Measurements from ENCODE around the gene TET3.
"Not testable (repeated sequence)": the region's sequence is repeated elsewhere in the genome, so short reads cannot be mapped to it uniquely, and the experiment has no call there.

TET3 gene

DNA sequence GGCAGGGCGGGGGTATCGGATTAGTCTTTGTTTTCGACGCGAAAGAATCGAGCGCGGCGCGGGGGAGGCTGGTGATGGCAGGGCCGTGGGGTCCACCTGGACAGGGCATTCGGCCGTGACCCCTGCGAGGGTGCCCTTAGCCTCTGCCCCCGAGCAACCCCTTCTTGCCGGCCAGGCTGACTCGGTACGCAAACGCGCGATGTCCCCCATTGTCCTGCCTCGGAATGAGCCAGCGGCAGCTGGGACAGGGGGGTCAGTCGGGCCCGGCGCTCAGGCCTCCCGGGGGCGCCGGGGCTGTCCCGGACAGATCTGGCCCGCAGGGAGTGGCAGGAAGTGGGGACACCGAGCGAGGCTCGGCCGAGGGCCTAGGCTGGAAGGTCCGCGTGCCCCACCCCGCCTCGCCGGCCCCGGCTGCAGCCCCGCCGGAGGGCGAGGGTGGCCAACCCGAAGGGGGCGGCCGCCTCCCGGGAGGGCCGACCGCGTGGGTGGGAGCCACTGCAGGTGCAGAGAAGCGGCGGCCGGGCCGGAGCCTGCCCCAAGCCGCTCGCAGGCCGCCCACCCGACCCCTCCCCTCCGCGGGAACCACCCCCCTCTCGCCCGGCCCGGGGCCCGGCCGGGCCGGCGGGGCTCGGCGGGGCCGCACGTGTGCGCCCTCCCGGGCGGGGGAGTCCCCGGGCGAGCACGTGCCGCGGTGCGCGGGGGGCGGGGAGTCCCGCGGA is at the start of gene TET3:
TSS of gene TET3 (plus strand) at position 708 of the 719 bp plus-strand sequence. CDS start 1,494 bp downstream, outside the sequence.
- no peak for DNase-seq

DNA sequence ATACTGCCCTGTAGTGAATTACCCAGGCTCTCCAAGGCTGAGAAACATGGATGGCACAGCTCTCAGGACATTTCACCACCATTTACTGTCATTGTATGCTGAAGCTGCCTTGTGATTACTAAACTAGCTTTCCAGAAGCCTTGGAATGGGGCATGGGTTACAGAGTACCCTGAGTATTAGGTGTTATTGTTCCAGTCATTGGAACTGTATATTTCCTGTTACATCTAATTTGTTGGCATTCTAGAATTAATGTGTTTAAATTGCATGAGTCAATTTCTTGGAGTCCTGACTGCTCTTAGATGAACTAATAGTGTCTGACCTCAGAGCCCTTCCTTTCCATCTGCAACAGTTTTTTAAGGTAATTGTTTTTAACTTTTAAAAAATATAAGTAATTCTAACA is 49.1 kb upstream of the TET3 start:
- no peak for DNase-seq

DNA sequence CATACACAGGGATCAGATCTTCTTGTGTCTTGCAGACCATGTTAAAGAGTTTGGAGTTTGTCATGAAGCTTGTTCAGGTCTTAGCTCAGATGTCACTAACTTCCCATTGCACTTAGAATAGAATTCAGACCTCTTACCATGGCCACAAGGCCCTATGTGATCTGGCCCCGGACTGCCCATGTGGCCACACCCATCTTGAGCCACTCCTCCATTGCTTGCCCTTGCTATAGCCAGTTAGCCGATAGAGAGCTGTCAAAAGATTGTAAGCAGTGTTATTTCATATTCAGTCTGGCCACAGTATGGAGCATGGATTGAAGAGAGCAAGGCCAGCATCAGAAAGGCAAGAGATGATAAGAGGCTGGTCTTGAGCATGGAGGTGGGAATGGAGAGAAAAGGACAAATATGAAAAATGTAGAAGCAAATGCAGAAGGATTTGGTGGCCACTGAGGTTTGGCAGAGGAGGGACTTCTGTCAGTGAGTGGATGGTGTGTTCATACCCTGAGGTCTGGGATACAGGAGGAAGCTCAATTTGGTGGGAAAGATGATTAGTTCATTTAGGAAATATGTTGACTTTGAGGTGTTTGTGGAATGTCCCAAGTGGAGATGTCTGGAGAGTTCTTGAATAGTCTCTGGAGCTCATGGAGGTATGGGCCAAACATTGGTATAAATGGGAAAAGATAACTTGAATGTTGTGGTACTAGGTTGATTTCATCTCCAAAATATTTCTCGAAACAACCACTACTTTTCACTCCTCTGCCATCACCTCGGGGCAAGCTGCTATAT is 47.4 kb upstream of the TET3 start:
- no peak for DNase-seq

DNA sequence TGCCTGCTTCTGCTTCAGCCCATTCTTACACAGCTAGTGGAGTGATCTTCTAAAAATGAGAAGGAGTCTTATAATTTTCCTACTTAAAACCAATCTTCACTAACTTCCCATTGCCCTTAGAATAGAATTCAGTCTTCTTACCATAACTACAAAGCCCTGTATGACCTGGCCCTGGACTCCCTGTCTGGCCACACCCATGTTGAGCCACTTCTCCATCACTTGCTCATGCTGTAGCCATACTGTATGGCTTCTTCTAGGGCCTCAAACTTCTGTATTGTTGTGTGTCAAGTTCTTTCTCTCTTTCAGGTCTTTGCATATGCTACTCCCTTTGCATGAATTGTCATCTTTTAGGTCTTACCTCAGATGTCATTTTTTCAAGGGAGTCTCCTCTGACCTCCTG is 46.8 kb upstream of the TET3 start:
- DNase-seq: no peak

DNA sequence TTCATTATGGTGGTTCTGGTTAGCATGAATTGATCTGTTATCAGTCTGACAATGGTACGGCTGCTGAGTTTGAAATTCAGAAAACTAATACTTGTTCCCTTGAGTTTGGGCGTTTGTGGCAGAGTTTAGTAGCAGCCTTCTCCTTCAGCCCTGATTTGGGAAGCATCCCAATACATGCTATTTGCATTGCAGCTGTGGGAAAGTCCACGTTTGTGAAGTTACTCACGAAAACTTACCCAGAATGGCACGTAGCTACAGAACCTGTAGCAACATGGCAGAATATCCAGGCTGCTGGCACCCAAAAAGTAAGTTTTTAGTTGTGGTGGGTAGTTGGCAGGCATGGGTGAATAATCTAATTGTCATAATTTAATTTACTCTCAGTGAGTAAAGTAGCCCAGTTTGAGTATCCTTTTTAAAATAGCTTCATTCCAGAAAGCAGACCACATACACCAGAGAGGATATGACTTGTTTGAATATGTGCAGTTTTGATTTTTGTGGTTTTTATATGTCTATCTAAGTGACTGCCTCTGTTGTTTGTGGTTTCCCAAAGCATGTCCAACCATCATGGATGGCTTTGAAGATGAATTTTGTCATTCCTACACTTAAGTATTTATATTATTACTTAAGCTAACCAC is 45.9 kb upstream of the TET3 start:
- peak; percentile 14 for DNase-seq

DNA sequence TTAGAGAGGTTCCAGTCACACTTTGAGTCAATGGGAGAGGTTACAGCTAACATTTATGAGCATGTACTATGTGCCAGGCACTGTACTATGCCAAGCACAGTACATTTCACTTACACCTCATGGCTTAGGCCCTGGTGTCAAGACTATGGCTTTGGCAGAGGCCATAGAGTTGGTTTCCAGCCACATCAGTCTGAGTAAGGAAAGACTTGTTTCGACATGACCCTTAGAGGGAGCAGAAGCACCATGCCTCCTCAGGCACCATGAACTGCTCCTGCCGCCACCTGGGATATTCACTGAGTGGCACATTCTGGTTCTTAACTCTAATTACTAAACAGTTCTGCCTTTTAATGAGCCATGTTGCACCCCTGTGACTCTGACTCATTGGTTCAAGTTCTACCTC is 45.3 kb upstream of the TET3 start:
- peak; percentile 28 for DNase-seq

DNA sequence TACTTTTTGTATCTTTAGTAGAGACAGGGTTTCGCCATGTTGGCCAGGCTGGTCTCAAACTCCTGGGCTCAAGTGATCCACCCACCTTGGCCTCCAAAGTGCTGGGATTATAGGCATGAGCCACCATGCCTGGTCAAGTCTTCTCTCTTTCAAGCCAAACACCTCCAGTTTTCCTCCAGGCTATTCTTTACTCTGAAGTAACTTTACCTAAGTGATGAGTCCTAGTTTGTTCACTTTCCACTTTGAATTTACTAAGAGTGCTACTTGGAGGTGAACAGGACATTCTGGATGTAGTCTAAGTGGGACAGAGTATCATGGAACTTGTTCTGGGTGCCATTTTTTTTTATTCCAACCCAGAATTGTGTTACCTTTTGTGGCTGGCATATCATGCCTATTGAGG is 44.6 kb upstream of the TET3 start:
- DNase-seq: not testable (repeated sequence)

DNA sequence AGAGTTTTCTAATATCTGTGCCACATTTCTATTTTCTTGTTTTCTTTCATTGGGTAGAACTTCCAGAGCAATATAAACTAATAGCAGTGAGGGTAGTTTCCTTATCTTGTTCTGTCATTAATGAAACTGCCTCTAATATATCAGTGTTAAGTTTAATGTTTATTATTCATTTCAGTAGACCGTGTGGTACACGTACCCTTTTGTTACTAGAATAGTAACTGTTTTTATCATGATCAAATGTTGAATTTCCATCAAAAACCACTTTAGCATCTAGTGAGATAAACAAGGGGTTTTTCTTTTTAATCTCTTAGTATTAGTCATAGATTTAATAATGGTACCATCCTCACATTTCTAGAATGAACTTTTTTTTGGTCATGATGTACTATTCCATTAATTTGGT is 42.0 kb upstream of the TET3 start:
- DNase-seq: no peak

DNA sequence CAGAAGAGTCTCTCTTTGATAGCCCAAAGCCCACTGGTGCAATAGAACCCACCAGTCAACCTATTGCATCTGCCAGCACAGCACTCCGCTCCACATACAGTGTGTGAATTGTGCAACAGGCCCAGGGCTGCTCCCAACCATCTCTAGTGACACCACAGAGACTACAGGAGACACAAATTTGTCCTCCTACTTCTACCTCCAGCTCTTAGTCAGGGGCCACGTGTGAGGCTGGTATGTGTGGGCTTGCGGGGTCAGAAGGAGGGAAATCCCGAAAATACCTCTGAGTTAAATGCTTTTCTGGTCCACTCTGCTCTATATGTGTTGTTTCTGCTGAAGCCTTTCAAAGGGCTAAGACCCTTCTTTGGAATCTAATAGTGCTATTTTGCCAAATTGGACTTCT is 40.0 kb upstream of the TET3 start:
- DNase-seq: no peak

DNA sequence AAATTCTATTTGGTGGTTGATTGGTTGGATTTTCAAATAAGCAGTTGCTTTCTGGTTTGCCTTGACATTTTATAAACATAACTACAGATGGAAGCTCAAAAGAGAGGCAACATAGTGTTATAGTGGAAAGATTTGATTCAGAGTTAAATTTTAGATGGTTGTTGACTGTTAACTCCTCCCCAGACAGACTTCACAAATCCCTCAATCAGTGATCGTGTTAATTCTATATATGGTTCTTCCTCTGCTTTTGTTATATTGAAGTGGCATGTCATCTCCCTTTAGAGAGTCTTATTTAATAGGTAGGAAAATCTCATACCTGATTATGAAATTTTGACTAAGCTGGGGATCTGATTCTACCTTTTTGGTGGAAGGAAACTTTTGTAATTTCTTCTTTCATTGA is 38.5 kb upstream of the TET3 start:
- DNase-seq: no peak

DNA sequence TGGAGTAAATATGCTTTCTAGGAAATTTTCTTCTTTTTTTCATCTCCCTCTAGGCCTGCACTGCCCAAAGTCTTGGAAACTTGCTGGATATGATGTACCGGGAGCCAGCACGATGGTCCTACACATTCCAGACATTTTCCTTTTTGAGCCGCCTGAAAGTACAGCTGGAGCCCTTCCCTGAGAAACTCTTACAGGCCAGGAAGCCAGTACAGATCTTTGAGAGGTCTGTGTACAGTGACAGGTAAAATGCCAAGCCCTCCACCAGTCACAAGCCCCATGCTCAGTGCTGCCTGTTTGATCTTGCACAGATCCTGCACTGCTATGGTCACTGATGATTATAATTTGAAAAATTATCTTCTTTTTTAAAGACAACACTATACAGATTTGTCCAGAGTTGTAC is 38.0 kb upstream of the TET3 start:
- DNase-seq: no peak

DNA sequence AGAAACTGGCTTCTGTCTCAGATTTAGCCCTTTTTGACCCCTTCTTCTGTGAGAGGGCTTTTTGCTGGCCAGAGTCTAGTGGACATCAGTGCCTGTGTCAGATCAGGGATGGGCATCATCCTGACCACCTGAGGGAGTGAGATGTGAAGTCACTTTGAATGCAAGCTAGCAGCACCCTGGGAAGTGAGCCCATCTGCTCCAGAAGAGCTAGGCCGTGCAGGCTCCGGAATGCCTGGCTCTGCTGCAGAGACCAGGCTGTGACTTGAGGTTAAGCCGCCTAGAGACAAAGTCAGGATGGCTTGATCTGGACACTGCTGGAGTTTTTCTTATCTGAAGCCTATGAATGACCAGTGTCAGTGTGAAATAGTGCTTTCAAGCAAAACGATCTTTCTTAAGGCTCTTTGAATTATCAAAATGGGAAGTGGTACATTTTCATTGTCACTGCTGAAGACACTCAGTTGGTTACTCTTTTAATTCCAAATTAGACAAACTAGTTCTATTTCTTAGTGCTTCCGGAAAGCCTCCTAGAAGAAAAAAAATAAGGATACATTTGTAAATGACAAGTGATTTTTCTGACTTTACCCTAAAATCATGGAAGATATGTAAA is 37.2 kb upstream of the TET3 start:
- DNase-seq: no peak

DNA sequence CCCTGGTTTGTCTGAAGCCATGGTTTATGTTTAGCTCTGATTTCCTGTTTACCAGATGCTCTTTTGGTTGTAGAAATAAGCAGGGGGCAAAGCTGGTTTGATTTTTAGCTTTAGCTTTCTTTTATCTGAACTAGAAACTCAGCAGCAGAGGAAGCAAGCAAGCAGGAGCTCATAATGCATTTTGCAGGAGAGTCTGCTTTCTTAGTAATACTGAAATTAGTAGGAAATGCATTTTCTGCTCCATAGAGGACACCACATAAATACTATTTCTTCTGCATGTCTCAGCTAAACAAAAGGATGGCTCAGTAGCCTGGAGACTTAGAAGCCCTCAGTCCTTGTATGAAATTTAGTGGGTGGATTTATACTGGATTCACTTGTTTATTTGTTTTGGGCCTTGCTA is 34.9 kb upstream of the TET3 start:
- no peak for DNase-seq

DNA sequence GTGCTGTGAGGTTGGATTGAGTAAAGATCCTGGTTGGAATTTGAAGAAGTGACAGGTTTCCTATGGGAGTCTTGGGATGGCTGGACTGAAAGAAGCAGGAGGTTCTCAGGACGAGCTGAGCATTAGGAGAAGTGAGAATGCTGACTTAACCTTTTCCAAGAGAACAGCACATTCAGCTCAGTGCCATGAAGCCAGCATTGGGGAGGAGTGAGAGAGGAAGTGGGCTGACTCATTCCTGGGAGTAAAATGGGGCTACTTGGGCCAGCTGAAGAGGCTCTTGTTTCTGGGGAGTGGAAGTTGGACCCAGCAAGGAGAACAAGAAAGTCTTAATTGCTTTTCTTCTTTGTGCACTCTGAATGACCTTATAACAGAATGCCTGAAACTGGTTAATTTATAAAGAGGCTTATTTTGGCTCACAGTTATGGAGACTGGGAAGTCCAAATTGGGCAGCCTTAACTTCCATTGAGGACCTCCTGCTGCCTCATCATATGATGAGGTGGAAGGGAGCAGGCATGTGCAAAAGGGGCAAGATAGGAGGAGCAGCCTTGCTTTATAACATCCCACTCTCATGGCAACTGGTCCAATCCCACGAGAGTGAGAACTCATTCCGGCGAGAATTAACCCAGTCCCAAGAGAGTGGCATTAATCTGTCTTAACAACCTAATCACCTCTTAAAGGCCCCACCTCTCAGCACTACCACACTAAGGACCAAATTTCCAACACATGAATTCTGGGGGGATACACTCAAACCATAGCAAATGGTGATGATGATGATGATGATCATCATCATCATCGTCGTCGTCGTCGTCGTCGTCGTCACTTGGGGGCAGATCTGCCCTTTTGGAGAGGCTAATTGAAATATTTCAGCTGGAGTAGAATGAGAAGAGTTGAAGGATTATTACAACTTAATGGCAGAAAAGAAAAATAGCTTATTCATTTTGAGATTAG is 31.9 kb upstream of the TET3 start:
- DNase-seq: no peak

DNA sequence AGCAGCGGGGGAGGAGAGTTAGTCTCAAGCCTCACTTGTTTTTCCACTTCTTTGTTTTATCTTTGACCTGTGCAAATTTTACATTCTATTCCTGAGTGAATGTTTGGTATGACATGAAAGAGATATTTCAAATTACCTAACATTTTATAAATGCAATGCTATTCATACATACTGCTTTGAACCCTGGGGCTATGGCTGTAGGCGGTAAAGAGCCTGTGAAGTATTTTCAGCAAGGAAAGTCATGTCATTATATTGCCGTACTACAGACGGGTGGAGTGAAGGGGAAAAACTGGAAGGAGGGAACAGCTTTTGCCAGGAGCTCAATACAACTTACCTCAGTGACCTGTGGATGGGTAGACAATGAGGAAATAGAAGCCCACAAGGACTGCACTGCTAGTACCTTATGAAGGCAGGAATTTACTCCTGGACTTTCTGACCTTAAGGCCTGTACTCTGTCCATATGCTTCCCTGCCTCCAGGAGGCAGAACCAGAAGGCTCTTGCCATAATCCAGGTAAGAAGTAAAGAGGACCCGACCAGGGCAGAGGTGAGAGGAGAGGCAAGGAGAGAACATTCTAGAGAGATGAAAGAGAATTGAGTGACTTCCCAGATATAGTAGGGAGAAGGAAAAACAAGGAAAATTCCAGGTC is 28.4 kb upstream of the TET3 start:
- no peak for DNase-seq

DNA sequence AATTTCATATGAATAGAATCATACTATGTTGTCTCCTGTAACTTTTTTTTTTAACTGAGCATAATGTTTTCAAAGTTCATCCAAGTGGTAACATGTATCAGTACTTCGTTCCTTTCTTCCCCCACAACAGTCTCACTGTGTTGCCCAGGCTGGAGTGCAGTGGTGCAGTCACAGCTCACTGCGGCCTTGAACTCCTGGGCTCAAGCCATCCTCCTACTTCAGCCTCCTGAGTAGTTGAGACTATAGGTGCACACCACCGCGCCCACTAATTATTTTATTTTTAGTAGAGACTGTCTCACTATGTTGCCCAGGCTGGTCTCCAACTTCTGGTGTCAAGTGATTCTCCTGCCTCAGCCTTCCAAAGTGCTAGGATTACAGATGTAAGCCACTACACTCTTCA is 23.4 kb upstream of the TET3 start:
- DNase-seq: no peak

DNA sequence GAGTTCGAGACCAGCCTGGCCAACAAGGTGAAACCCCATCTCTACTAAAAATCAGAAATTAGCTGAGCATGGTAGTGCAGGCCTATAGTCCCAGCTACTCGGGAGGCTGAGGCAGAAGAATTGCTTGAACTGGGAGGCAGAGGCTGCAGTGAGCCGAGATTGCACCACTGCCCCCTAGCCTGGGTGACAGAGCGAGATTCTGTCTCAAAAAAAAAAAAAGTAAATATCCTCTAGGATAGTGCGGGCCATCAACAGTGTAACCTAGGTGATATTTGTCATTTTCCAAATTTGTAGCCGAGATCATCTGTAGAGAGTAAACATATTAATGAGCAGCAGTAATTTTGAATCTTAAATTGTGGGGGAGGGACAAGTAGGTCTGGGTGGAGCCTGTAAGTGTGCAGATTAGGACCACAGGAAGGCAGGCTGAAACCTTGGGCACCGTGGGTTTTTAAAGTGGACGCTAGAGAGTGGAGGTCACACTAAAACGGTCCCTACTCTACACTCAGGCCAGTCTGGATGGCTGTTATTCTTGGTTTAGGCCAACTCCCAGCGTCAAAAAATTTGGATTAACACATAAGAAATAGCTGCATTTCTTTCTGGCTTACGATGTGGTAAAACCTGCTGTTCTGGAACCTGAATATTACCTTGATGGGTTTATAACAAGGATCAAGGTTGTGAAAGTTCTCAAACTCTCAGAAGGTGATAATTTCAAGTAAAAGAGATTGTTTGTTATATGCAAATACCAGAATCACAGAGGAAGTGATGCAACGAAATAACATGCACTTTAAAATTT is 22.7 kb upstream of the TET3 start:
- DNase-seq: no peak

DNA sequence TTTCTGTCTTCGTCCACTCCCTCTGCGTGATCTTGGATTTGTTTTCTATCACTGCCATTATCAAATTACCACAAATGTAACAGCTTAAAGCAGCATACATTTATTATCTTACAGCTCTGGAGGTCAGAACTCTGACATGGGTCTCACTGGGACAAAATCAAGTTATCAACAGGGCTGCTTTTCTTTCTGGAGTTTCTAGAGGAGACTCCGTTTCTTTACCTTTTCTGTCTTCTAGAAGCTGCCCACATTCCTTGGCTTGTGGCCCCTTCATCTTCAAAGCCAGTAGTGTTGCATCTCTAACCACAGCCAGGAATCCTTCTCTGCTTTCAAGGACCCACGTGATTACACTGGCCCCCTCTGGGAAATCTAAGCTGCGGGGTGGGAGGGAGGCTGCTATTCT is 21.9 kb upstream of the TET3 start:
- DNase-seq: no peak

DNA sequence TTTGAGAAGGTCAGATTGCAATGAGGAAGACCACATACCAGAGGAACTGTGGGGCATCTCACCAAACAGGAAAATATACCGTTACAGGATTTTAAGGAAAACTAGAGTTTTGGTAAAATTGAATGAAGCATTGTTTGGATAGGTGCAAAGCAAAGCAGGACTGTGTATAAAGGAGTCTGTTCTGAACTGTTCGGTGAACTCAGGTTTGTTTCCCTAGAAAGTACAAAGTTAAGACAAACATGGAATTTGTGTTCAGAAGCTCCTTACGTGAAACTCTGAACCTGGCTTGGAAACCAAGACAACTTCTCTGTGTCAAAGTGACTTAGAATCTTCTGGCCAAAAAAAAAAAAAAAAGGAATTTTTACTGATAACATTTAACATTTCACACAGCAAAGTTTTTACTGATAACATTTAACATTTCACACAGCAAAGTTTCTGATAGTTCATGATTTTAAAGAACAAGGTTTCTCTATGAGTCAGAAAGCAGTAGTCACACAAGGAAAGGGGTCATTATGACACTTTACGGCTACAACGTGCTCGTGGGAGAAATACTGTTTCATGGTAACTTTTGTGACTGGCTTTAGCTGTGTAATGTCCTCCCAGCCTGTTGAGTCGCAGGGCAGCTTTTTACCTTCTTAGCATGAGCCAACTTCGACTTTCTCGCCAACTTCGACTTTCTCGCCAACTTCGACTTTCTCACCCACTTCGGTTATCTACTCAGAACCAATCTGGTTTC is 21.2 kb upstream of the TET3 start:
- DNase-seq: no peak

DNA sequence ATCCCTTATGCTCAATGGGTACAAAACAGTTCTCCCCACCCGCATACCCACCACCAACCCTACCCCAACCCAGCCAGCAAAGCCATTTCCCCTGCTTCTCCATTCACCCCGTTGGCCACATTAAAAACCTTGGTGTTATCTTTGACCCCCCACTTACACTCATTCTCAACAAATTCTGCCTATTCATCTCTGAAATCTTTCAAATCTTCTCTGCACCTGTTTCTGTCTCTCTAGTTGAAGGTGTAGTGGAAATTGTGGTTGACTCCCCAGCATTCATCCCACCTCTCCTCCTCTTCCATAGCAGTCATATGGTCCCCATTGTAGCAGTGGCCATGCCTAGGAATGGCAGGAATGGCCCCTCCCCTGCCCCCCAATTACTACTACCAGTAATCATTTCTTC is 20.5 kb upstream of the TET3 start:
- DNase-seq: no peak
